GM21786 (cell line): Measurements from ENCODE around the gene COMMD6.
"Not testable (repeated sequence)": the region's sequence is repeated elsewhere in the genome, so short reads cannot be mapped to it uniquely, and the experiment has no call there.

Experiments
- ATAC-seq: cut with Tn5 transposase; IDR thresholded peaks from one replicate; pipeline ENCODE4 v1.9.1; 2021; ENCODE audit not compliant: unreplicated experiment

Gene COMMD6

GRCh38 chr13:75537401-75538365 is at the start of gene COMMD6:
Gene COMMD6 (minus strand): TSS chr13:75537841. CDS start chr13:75537805, 36 bp downstream.
- peak; percentile 96 for ATAC-seq

- no peak for ATAC-seq
Observed at GRCh38 chr13:75585153-75585552, 47.5 kb upstream of the COMMD6 start.

DNA sequence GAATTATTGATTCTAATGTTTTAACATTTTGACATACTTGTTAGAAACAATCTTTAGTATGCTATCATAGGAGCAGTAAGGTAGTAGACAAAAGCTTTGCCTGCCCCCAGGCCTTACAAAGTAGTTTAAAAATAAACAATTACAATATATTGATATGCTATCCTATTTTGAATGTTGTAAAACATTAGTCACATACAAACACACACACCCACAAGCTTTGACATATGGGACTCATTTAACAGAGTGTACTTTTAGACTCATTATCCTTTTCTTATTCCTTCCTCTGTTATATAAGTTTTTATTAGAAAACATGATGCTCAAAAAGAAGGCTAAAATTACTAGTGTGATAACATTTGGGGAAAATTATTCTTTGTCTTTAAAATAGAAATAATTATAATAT is 45.5 kb upstream of the COMMD6 start:
- ATAC-seq = no peak

DNA sequence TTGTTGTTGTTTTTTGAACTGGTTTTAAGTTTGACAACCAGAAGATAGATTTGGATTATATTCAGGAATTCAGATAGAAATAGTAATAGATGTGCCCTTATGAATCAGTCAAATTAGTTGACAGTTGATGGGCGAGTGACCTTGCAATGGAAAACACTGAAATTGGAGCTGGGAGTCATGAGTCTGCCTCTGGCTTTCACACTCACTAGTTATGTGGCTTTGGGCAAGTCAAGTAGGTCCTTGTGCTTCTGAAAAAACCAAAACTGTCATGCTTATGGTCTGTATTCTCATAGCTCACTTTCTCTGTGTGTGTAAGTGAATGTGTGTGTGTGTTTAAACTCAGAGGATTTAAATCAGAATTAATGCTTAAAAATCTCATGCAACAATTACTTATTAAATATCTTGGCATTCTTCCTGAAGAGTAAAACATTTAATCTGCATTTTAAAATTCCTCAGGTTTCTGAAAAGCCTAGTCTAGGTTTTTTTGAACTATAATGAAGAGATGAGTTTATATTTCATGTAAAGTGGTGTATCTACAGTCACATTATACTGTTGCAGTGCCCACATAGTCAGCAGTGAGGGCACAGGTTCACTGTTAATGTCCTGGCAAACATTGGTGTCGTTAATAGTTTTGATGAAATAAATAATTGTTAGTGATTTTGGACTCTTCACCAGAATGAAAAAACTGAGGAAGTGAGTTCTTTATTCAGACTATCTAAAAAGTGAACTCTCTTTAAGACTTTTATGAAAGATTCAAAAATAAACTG is 44.4 kb upstream of the COMMD6 start:
- no peak for ATAC-seq

DNA sequence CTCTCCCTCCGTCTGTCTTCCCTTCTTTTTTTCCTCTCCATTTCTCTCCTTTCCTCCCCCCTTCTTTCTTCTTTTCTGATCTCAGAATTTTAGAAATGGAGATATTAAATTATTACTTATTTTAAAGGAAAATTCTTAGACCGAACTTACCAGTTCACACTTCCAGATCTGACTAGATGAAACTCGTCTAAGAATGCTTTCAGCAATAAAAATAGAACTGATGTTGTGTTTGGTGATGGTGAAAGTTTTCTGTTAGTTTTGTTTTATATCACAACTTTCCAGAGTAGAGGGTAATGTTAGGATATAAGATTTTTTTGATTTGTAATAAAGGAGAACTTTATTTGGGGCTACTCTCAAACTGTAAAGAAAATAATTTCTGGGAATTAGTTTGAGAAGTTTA is 41.9 kb upstream of the COMMD6 start:
- peak; percentile 58 for ATAC-seq

- ATAC-seq = no peak
Observed at GRCh38 chr13:75569576-75569975, 31.9 kb upstream of the COMMD6 start.

DNA sequence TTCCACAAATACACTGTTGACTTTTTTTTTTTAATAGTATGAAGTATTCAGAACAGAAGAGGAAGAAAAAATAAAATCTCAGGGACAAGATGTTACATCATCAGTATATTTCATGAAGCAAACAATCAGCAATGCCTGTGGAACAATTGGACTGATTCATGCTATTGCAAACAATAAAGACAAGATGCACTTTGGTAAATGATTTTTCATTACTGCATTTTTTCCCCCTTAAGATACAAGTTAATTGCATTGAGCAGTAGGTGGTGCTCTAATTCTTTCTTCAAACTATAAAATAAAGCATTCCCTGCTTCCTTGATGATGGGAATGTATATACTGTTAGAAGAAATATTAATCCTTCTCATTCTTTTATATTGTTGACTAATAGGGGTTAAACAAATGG is 29.0 kb upstream of the COMMD6 start:
- no peak for ATAC-seq

- no peak for ATAC-seq
Observed at GRCh38 chr13:75558145-75558840, 20.7 kb upstream of the COMMD6 start.

- ATAC-seq = no peak
Observed at GRCh38 chr13:75556961-75557360, 19.3 kb upstream of the COMMD6 start.

- no peak for ATAC-seq
Observed at GRCh38 chr13:75555836-75556235, 18.2 kb upstream of the COMMD6 start.

DNA sequence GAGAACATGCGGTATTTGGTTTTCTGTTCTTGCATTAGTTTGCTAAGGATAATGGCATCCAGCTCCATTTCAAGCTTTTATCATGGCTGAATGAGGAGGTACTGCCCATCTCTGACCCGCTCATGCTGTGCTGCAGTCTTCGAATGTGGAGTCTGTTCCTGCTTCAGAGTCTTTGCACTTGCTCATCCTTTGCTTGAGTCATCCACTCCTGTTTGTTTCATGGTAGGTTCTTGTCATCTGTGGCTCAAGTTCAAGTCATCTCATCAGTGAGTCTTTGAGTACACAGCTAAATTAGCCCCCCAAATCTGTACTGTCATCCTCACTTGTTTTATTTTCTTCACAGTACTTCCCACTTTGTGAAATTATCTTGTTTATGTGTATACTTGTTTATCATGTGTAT is 17.3 kb upstream of the COMMD6 start:
- no peak for ATAC-seq

DNA sequence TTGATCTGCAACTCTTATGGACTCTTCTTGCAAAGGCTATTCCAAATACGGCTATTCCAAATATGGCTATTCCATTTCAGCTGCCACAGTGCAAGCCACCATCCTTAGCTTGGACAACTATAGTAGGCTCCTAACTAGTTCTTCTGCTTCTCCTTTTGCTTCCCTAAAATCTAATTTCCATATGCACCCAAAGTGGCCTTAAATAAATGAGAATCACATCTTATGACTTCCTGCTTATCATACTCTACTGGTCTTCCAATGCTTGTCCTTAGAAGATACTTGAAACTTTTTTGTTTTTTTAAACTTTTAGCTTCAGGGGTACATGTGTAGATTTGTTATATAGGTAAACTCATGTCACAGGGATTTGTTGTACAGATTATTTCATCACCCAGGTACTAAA is 16.8 kb upstream of the COMMD6 start:
- no peak for ATAC-seq

- ATAC-seq = no peak
Observed at GRCh38 chr13:75550159-75550567, 12.5 kb upstream of the COMMD6 start.

DNA sequence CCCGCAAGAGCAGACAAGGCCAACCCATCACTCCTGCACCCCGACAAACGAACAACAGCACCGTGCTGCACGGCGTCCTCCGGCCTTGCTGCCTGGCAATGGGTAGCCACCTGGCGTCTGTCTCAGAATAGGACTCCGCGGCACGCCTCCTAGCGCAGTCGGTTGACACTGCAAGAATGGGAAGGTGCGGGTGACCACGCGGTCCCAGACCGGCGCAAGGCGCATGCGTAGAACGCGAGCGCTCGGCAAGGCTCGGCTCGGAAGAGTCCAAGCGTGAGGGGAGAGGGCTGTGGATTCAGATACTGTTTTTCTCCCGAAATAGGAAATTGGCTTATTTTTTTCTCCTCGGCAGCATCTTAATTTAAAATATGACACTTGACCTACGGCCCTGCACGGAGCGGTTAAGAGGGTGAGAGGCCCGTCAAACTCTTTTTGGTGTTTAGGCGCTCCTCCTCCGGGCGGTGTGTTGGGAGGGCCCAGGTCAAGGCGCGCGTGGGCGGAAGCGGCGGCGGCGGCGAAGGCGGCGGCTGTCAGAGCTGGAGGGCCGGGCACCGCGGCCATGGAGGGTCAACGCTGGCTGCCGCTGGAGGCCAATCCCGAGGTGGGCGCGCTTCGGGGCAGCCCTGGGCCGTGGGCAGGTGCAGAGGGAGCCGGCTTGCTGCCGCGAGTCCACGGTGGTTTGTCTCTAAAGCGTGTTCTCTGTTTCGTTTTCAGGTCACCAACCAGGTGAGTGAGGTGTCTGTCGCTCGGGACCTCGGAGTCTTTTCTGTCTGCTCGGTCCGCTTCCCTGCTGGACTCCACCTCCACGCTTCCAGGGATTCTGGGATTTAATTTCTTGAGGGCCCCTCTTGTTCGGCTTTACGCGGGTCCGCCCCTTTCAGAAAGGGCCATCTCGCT is 11.9 kb upstream of the COMMD6 start, which contains the start of gene UCHL3:
UCHL3 (plus strand) TSS at position 530 of the 897 bp plus-strand sequence; CDS start at position 560, 30 bp downstream.
- ATAC-seq = peak; percentile 98

- no peak for ATAC-seq
Observed at GRCh38 chr13:75547917-75548316, 10.3 kb upstream of the COMMD6 start.

DNA sequence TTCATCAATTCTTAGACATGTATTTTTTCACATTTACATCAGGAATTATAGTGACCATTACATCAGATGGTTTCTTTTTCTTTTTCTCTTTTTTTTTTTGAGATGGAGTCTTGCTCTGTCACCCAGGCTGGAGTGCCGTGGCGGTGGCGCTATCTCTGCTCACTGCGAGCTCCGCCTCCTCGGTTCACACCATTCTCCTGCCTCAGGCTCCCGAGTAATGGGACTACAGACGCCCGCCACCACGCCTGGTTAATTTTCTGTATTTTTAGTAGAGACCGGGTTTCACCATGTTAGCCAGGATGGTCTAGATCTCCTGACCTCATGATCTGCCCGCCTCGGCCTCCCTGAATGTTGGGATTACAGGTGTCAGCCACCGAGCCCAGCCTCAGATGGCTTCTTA is 7.7 kb upstream of the COMMD6 start:
- not testable (repeated sequence) for ATAC-seq

GRCh38 chr13:75544681-75545330 is 7.2 kb upstream of the COMMD6 start:
- no peak for ATAC-seq

- no peak for ATAC-seq
Observed at GRCh38 chr13:75541961-75542360, 4.3 kb upstream of the COMMD6 start.

DNA sequence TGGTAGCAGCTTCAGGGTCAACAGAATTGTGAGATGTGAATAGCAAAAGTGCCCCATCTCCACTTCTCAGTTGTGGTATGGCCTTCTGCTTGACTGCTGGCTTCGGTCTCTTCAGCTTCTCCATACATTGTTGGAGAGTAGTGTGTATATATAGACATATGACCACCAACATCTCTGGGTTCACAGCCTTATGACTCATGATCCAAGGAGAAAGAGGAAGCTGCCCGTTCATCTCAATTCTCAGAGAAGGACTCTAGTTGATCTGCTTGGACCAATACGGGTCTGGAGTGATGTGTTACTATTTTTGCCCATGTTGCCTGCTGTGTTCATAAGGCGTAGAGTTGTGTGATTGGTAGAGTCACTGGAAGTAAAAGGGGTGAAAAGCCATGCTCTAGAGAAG is 3.6 kb upstream of the COMMD6 start:
- no peak for ATAC-seq

GRCh38 chr13:75533861-75534260 is 3.8 kb downstream of the COMMD6 start:
- no peak for ATAC-seq
